ENCODE results near the gene APBB1.
A peak's percentile ranks its signal among the peaks of the same experiment; 100 is the strongest.

The APBB1 gene

GRCh38 chr11:6390718-6391469 is 28.0 kb downstream of the APBB1 start:
- DNase-seq: no peak

- DNase-seq: peak; percentile 92
Observed at GRCh38 chr11:6389905-6390717, 28.8 kb downstream of the APBB1 start, which contains the start of gene SMPD1. TSS of gene SMPD1 (plus strand) at chr11:6390474. CDS start at chr11:6390599, 125 bp downstream.

DNA sequence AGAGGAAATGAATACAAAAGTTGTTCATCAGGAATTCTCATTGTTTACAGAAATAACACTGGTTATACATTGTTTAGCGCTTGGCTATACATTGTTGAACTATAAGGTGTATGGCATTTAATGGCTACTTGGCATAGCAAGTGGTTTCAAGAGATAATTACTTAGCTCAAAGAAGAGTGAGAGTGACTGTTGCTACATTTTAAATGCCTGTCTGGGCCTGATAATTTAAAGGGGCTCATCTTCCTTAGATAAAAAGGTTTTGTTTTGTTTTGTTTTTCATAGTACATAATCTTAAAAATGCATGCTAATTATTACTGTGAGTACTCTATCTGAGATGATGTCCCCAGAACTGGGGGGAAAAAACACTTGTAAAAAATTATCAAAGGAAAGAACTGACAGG is 30.1 kb downstream of the APBB1 start:
- no peak for DNase-seq

DNA sequence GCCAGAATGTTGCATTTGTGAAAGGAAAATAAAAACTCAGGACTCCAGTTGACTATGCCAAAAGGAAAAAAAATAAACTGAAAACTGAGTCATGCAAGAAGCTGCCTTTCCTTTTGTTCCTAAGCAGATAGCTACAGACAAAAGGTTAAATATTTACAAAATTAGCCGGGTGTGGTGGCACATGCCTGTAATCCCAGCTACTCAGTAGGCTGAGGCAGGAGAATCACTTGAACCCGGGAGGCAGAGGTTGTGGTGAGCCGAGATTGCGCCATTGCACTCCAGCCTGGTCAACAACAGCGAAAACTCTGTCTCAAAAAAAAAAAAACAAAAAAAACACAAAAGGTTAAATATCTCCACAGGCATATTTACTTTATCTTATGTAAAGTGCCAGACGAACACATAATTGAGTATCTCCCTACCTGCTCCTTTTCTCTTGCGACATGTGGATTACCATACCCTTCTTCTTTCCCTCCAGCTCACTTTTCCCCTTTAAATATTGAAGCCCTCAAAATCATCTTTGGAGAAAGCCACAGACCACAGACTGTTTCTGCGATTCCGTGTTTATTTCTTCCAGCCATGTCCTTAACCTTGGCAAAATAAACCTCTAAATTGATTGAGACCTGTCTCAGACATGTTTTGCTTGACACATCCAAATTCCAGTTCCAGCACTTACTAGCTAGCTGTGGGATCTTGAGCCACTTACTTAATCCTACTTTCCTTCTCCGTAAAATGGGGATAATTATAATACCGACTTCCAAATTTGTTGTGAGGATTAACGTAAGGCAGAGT is 30.9 kb downstream of the APBB1 start:
- no peak for DNase-seq

- no peak for DNase-seq
Observed at GRCh38 chr11:6385046-6385777, 33.7 kb downstream of the APBB1 start.

DNA sequence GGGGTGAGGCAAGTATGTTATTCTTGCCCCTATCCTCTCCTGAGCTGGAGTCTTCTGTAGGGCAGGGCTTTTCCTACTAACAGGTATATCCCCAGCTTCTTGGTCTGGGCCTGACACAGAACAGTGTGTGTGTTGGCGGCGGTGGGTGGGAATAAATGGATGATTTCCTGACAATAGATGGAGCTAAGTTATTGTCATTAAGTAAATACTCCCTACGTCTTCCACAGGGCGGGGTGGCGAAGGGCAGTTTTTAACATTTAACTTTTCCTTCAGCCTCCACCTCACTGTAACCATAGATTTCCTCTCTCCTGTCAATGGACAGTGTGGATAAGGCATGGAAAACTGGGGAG is 40.3 kb downstream of the APBB1 start:
- no peak for DNase-seq

DNA sequence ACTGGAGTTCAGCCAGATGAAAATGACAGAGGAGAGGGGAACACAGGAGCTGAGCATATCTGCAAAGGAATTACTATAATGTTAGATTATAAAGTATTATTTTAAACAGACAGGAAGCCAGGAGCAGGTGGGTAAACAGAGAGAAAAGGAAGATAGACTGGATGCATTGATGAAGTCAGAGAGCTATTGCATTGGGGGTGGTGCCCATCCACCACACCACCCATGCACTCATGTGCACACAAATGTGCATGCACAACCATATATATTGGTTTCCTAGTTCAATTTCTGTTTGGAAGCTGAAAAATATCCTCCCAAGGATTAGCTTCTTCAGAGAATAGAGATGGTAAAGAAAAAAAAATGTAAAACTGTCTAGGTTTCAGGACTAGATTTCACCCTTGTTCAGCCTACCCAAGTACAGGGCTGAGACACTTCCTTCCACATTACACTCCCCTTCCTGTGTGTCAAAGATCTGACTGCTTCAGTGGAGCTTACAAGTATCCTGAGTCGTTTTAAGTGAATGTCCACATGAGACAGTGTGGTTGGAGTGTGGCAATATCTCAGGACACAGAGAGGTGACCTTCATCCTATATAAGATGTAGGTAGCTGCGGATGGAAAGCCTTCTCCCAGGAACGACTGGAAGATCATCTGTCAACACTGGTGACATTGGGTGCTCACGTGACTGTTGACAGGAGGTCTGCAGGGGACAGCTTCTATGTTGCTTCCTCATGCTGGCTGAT is 40.8 kb downstream of the APBB1 start:
- no peak for DNase-seq

DNA sequence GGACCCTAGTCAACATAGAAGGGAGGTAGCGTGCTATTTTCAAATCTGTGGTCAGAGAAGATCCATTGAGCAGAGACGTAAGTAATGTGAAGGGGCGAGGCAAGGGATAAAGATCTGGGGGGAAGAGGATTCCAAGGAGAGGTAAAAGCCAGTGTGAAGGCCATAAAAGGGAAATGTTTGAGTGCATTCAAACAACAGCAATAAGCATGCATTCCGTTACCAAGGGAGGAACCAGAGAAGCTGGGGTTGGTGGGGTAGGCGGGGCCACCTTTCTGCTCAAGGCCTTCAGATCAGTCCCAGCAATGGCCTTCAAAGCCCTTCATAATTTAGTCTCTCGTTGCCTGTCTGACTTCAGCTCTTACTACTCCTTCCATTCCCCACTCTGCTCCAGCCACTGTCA is 47.1 kb downstream of the APBB1 start:
- no peak for DNase-seq

GRCh38 chr11:6365659-6366058 is 53.2 kb downstream of the APBB1 start:
- no peak for DNase-seq

- peak; percentile 36 for DNase-seq
Observed at GRCh38 chr11:6362873-6363678, 55.8 kb downstream of the APBB1 start.

GRCh38 chr11:6362185-6362872 is 56.6 kb downstream of the APBB1 start:
- DNase-seq: no peak

DNA sequence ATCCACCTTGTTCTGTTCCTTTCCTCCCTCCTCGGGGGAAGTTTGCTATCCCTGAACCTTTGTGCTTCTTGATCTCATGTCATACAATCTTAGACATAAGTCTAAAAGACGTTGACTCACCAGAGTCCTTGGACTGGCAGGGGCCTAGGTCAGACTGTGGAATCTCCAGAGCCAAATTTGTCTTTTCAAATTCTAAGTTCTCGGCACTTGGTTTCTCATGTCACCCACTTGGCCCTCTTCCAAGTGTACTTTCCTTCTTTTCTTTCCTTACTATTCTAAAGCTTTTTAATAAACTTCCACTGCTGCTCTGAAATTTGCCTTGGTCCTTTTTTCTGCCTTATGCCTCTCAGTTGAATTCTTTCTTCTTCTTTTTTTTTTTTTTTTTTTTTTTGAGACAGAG is 58.7 kb downstream of the APBB1 start:
- no peak for DNase-seq

- DNase-seq: no peak
Observed at GRCh38 chr11:6357222-6357621, 61.7 kb downstream of the APBB1 start.

- DNase-seq: no peak
Observed at GRCh38 chr11:6356503-6357055, 62.3 kb downstream of the APBB1 start.

DNA sequence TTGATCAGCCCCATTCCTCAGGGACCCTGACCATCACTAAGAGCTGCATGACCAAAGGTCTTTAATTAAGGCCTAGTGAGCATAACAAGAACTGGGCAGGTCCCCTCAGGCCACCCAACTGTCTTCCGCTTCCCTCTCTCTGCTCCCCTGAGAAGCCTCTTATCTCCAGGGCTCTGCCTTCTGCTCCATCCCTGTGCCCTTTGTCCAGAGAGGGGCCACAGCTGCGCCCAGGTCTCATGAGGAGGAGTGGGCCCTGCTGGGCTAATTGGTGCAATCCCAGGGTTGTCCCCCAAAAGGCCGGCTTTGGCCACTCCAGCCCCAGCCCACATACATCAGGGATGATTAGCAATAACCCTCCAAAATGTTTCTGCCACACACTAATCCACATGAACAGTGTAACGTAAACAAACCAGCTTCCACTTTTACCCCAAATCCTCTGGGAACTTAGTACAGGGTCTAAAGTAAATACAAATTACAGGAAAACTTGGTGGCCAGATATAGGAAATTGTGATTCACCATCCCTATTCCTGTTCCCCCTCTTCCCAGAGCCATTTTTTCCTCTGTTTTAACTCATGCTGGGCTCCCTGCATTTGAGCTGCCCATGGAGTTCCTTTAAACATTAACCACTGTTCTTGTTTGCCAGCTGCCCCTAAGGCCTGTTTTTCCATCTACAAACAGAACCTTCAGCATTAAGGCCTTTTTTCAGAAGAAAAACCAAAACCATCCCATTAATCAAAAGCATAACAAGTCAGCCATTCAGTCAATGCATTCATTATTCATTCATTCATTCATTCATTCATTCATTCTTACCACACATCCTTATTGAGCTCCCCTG is 64.0 kb downstream of the APBB1 start:
- no peak for DNase-seq

DNA sequence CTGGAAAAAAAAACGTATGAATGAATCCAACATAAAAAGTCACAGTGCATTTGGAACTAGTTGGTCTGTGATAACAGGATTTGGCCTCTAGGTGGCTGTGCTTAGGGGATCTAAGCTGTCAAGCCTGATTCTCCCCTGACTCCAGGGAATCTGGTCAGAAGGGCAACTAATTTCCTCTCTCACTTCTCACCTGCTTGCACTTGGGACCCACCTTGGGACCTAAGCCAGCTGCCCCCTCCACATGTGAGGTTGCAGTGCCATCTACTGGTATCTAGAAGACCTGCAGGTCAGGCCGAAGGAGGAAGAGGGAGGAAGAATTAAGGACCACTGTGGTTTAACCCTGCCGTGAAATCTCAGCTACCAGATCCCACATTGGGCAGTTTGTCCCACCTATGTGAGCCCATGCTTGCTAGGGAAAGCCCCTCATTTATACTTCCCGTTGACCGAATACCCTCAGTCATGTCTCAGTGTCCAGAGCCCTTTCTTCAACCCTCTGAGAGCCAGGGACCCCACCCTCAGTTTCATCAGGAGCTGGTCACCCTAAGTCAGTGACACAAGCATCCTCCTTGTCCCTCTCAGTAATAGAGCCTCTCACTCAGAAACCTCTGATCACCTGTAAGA is 65.4 kb downstream of the APBB1 start:
- peak; percentile 17 for DNase-seq

- DNase-seq: no peak
Observed at GRCh38 chr11:6351782-6352382, 67.0 kb downstream of the APBB1 start.

DNA sequence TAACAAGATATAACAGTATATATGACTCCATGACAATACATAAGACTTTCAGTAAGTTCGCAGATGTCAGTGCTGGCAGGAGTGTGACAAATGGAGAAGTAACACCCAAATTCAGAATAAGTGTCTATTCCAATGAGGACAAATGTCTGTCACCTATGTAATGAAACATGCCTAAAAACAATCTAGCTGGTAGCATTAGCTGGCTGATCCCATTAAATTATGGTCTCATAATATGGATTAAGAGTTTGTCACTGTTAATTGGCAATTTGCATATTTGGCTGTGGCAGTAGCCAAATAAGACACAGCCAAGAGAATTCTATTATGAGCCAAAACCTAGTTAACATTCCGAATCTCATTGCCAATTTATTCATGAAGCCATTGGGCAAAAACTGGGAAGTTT is 68.4 kb downstream of the APBB1 start:
- no peak for DNase-seq

All from activated effector memory CD4-positive, alpha-beta T cell treated with Interleukin-2 at 50 U/mL for 16 hours (primary cell).